SK-N-SH (cell line): ENCODE data around the gene MPV17L2. TPM values are rescaled to one million over a fixed set of nuclear protein-coding genes. Genes with fewer than 3 reads are reported as not detected.
A peak's percentile ranks its signal among the peaks of the same experiment; 100 is the strongest.

ENCODE experiments used
- CTCF ChIA-PET: fragments of 300-600, 350-600 bp; formaldehyde crosslinking; extraction: SDS; loops from one replicate; lab custom pipeline; 2021; lab: Yijun Ruan, JAX
- POLR2A ChIA-PET: fragments of 350-600 bp; sonication (Branson Sonifier 250); formaldehyde crosslinking; extraction: SDS; loops from one replicate; lab custom pipeline; 2020; ENCODE audit warnings: antibody characterized with exemption, inconsistent platforms; lab: Yijun Ruan, JAX
- DNase-seq: peaks from one replicate; pipeline ENCODE4 v3.0.0; 2012
- H2AFZ ChIP-seq: fragments of 200-600 bp; sonication (generic); 2 replicates; pipeline ENCODE4 v1.8.1; 2016; ENCODE audit warnings: antibody characterized with exemption, mild to moderate bottlenecking, low read depth
- H3F3A ChIP-seq: fragments of 200-600 bp; sonication (generic); replicated peaks from 2 replicates; pipeline ENCODE3; 2016; ENCODE audit warnings: antibody characterized with exemption, mild to moderate bottlenecking; ENCODE audit not compliant: insufficient read depth
- H3K27ac ChIP-seq, 2 experiments: fragments of 200-500 bp in 1 of 2; fragments of 200-600 bp in 1 of 2; sonication (Bioruptor generic) in 1 of 2; sonication (generic), shearing (Covaris generic) in 1 of 2; 2 replicates each; pipeline versions ENCODE4 v1.5.1 to v1.6.1; 2014 to 2016; ENCODE audit warnings: low read depth in 2 of 2, inconsistent platforms in 1 of 2, low read length in 1 of 2, mild to moderate bottlenecking in 1 of 2, mixed read lengths in 1 of 2
- H3K27me3 ChIP-seq: fragments of 200-600 bp; sonication (generic), shearing (Covaris generic); 2 replicates; pipeline ENCODE4 v1.6.1; 2016; ENCODE audit warnings: mixed run types; ENCODE audit not compliant: insufficient read depth
- H3K36me3 ChIP-seq, 2 experiments: fragments of 200-500 bp in 1 of 2; fragments of 200-600 bp in 1 of 2; sonication (Bioruptor generic) in 1 of 2; sonication (generic) in 1 of 2; replicated peaks in 1 of 2; 2 replicates each; pipeline versions ENCODE3 to v1.5.1; 2014 to 2016; ENCODE audit warnings: low read length in 1 of 2, mild to moderate bottlenecking in 1 of 2; ENCODE audit not compliant: insufficient read depth in 2 of 2, control insufficient read depth in 1 of 2
- H3K4me1 ChIP-seq, 2 experiments: fragments of 200-500 bp in 1 of 2; fragments of 200-600 bp in 1 of 2; sonication (Bioruptor generic) in 1 of 2; sonication (generic), shearing (Covaris generic) in 1 of 2; 2 replicates each; pipeline versions ENCODE4 v1.5.1 to v1.6.1; 2014 to 2016; ENCODE audit warnings: low read depth in 1 of 2, low read length in 1 of 2, mixed run types in 1 of 2; ENCODE audit not compliant: insufficient read depth in 2 of 2, control insufficient read depth in 1 of 2
- H3K4me2 ChIP-seq: fragments of 200-600 bp; sonication (generic), shearing (Covaris generic); 2 replicates; pipeline ENCODE4 v1.6.1; 2017; ENCODE audit warnings: mixed run types
- H3K4me3 ChIP-seq, 2 experiments: fragments of 200-500 bp in 1 of 2; fragments of 200-600 bp in 1 of 2; sonication (Bioruptor generic) in 1 of 2; sonication (generic), shearing (Covaris generic) in 1 of 2; 2 replicates each; pipeline versions ENCODE4 v1.5.1 to v1.8.1; 2014 to 2016; ENCODE audit warnings: low read depth in 2 of 2, inconsistent platforms in 1 of 2, low read length in 1 of 2, mild to moderate bottlenecking in 1 of 2, mixed read lengths in 1 of 2, moderate library complexity in 1 of 2
- H3K79me2 ChIP-seq: fragments of 200-600 bp; sonication (generic); 2 replicates; pipeline ENCODE4 v1.8.1; 2017; ENCODE audit warnings: mild to moderate bottlenecking; ENCODE audit not compliant: insufficient read depth
- H3K9ac ChIP-seq: fragments of 200-600 bp; sonication (generic); 2 replicates; pipeline ENCODE4 v1.6.1; 2017; ENCODE audit warnings: mixed run types
- H3K9me2 ChIP-seq: fragments of 200-600 bp; sonication (generic); 2 replicates; pipeline ENCODE4 v1.6.1; 2017; ENCODE audit warnings: mixed run types
- H3K9me3 ChIP-seq: fragments of 200-600 bp; sonication (generic); 2 replicates; pipeline ENCODE4 v1.6.1; 2017; ENCODE audit warnings: mixed run types, mild to moderate bottlenecking, moderate library complexity
- H4K20me1 ChIP-seq: fragments of 200-600 bp; sonication (generic); 2 replicates; pipeline ENCODE4 v1.6.1; 2017; ENCODE audit warnings: mild to moderate bottlenecking, mixed run types; ENCODE audit not compliant: insufficient read depth
- EP300 ChIP-seq, 2 experiments: IDR thresholded peaks; 2 replicates each; pipeline versions ENCODE4 v1.4.0 to v1.6.1; 2012; ENCODE audit warnings: borderline replicate concordance in 1 of 2, low read depth in 1 of 2, low read length in 1 of 2
- EZH2phosphoT487 ChIP-seq: fragments of 200-600 bp; sonication (generic); IDR thresholded peaks from 2 replicates; pipeline ENCODE4 v1.6.1; 2017; ENCODE audit warnings: low read depth, mixed run types, mild to moderate bottlenecking, antibody characterized with exemption, moderate library complexity, borderline replicate concordance
- FOSL2 ChIP-seq: IDR thresholded peaks from 2 replicates; pipeline ENCODE4 v1.4.0; 2012; ENCODE audit warnings: low read depth, mild to moderate bottlenecking, moderate library complexity, borderline replicate concordance
- GATA2 ChIP-seq: sonication (generic); formaldehyde crosslinking; IDR thresholded peaks from 2 replicates; pipeline ENCODE4 v1.5.0; 2020; ENCODE audit warnings: mild to moderate bottlenecking, missing genetic modification reagents
- IRF3 ChIP-seq: fragments of 150-350 bp; IDR thresholded peaks from 2 replicates; pipeline ENCODE4 v1.6.1; 2016; ENCODE audit warnings: mild to moderate bottlenecking, low read depth, low read length
- JUND ChIP-seq: IDR thresholded peaks from 2 replicates; pipeline ENCODE4 v1.4.0; 2012
- MXI1 ChIP-seq: IDR thresholded peaks from 2 replicates; pipeline ENCODE4 v1.6.1; 2012; ENCODE audit warnings: mild to moderate bottlenecking, low read depth, low read length, improper control_type of control experiment
- NRF1 ChIP-seq: IDR thresholded peaks from 2 replicates; pipeline ENCODE4 v1.6.1; 2012; ENCODE audit warnings: low read depth, mild to moderate bottlenecking, low read length
- POLR2AphosphoS5 ChIP-seq: IDR thresholded peaks from 2 replicates; pipeline ENCODE4 v1.6.1; 2012; ENCODE audit warnings: low read depth, low read length
- RAD21 ChIP-seq: IDR thresholded peaks from 2 replicates; pipeline ENCODE4 v1.6.1; 2012; ENCODE audit warnings: mild to moderate bottlenecking, low read length
- RCOR1 ChIP-seq: fragments of 150-350 bp; IDR thresholded peaks from 2 replicates; pipeline ENCODE4 v1.6.1; 2017; ENCODE audit warnings: antibody characterized with exemption, low read length
- SIN3A ChIP-seq: IDR thresholded peaks from 2 replicates; pipeline ENCODE4 v1.6.1; 2012; ENCODE audit warnings: low read depth, mild to moderate bottlenecking, low read length, moderate library complexity, borderline replicate concordance
- SMC3 ChIP-seq: IDR thresholded peaks from 2 replicates; pipeline ENCODE4 v1.6.1; 2012; ENCODE audit warnings: low read depth, low read length, improper control_type of control experiment
- TAF1 ChIP-seq: IDR thresholded peaks from 2 replicates; pipeline ENCODE4 v1.6.1; 2012; ENCODE audit warnings: low read depth, mild to moderate bottlenecking, low read length, moderate library complexity, borderline replicate concordance
- TCF12 ChIP-seq: IDR thresholded peaks from 2 replicates; pipeline ENCODE4 v1.4.0; 2012
- TEAD4 ChIP-seq: IDR thresholded peaks from 2 replicates; pipeline ENCODE4 v1.4.0; 2012; ENCODE audit warnings: mild to moderate bottlenecking, borderline replicate concordance; ENCODE audit not compliant: insufficient read depth
- USF1 ChIP-seq: IDR thresholded peaks from 2 replicates; pipeline ENCODE4 v1.4.0; 2012; ENCODE audit warnings: low read depth, borderline replicate concordance
- WGBS: methylation state at CpG from one replicate; pipeline ENCODE4 v1.1.6; 2017; ENCODE audit warnings: low lambda C conversion rate; 5-methylcytosine and 5-hydroxymethylcytosine counted together
- polyA plus RNA-seq, 3 experiments: library from polyadenylated mRNA; depleted of rRNA; stranded (reverse); fragments of >200 nt; gene quantifications; 2 replicates each; pipeline ENCODE4 v1.2.3, GENCODE V29; 2012
- TF ChIP-seq, protein P1 (sequence below): IDR thresholded peaks from 2 replicates; pipeline ENCODE4 v1.6.1; 2012; ENCODE audit warnings: mild to moderate bottlenecking, low read depth, low read length, moderate library complexity
- TF ChIP-seq, protein P2 (sequence below): fragments of 200-600 bp; sonication (generic); IDR thresholded peaks from 2 replicates; pipeline ENCODE4 v1.6.1; 2017; ENCODE audit warnings: antibody characterized with exemption, mild to moderate bottlenecking, moderate library complexity

MPV17L2 gene
- polyA plus RNA-seq, 1 of the 3 experiments (the other 2 are of a cell fraction) = 17.5 TPM

- Histone ChIP-seq H4K20me1 (no peaks in the 10 kb centered on the region), H3K4me1 (peaks cover 0 to under 1% of the 10 kb centered on the region in 2 experiments; a peak in 1 of 4 replicates), H3K4me3 (no peak overlapping the region), H3K36me3 (peaks cover 35 to 40% of the 10 kb centered on the region in 2 experiments), H3K27ac (no peak overlapping the region), H3F3A (peaks cover 13% of the 10 kb centered on the region), H3K9me2 (no peaks in the 10 kb centered on the region), H3K9ac (no peak overlapping the region), H3K9me3 (no peaks in the 10 kb centered on the region), H3K27me3 (no peaks in the 10 kb centered on the region), H3K79me2 (no peaks in the 10 kb centered on the region), H3K4me2 (no peak overlapping the region), H2AFZ (no peak overlapping the region)
- 96% methylated on average over 16 of the region's 21 CpGs for WGBS
- ChIA-PET CTCF (interaction anchor here (1.5 to 9.4 kb wide), 5 partner anchors 13 to 112 kb away, joined by 4 to 78 read pairs (median 6); partner anchors contain the start of gene PIK3R2), POLR2A (interaction anchor here (1.7 kb wide), 1 partner anchor 57 kb away, joined by 4 read pairs; no protein-coding TSS in a partner anchor)
- DNase-seq = peak; percentile 11
- TF ChIP-seq USF1 = no peak
- no peak for TF ChIP-seq JUND
- no peak for TF ChIP-seq TCF12
- no peak for TF ChIP-seq TAF1
- no peak for TF ChIP-seq POLR2AphosphoS5
- no peak for TF ChIP-seq RAD21
- TF ChIP-seq SMC3 = no peak
- no peak for TF ChIP-seq MXI1
- no peak for TF ChIP-seq EZH2phosphoT487
These were observed 26.0 kb upstream of the MPV17L2 start for GRCh38 chr19:18167011-18167410.

DNA sequence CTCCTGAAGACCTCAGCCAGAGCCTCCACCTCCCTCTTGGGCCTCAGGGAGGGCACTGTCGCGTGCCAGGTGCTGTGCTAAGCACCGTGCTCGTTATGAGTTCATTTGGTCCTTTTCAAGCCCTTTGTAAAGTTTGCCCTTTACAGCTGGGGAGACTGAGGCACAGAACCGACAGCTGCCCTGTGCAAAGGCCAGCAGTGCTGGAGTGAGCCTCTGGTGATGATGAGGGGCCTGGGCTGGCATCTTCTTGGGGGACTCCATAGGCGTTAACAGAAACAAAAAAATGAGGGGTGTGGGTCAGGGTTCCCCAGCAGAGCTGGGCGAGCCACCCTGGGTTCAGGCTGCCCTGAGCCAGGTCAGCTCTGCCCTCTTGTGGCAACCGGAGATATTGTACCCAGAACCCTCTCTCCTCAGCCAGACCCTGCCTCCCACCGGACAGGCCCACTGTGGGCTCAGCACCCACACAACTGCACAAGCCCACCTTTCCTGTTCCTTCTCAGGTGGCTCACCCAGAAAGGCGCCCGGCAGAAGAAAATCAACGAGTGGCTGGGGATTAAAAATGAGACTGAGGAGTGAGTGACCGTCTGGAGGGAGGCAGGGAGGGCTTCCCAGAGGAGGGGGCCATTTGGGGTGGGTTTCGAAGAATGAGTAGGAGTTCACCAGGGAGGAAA, 24.9 kb upstream of the MPV17L2 start:
- Histone ChIP-seq H3K4me3 (no peak overlapping the region), H3K4me1 (no peaks in the 10 kb centered on the region; a peak in 1 of 4 replicates), H3K9me2 (no peaks in the 10 kb centered on the region), H3K9me3 (no peaks in the 10 kb centered on the region), H3K27me3 (no peaks in the 10 kb centered on the region), H4K20me1 (no peaks in the 10 kb centered on the region), H3K27ac (no peak overlapping the region), H3K36me3 (peaks cover 28 to 30% of the 10 kb centered on the region in 2 experiments), H3K9ac (no peak overlapping the region), H3K4me2 (no peak overlapping the region), H3K79me2 (no peaks in the 10 kb centered on the region), H2AFZ (no peak overlapping the region), H3F3A (peaks cover 13% of the 10 kb centered on the region)
- 61% methylated on average over 14 of the region's 14 CpGs for WGBS
- CTCF ChIA-PET = interaction anchor here (0.6 to 9.4 kb wide), 21 partner anchors 9 to 746 kb away, joined by 3 to 78 read pairs (median 4); partner anchors contain the start of gene PIK3R2
- peak; percentile 94 for DNase-seq
- POLR2A ChIA-PET = interaction anchor here (0.6 to 1.7 kb wide), 3 partner anchors 55 to 103 kb away, joined by 3 to 4 read pairs (median 3); no protein-coding TSS in a partner anchor
- TF ChIP-seq NRF1 (no peak), SMC3 (peak; percentile 51), TCF12 (no peak), RCOR1 (no peak), SIN3A (no peak), EP300 (IDR thresholded peaks at IDR 0.05; ENCODE audit: borderline replicate concordance in 1 of 2, low read depth in 1 of 2, low read length in 1 of 2) (no peak), GATA2 (no peak), MXI1 (no peak), RAD21 (peak; percentile 77), FOSL2 (no peak), TEAD4 (no peak), IRF3 (no peak)
- TF ChIP-seq, protein P1, sequence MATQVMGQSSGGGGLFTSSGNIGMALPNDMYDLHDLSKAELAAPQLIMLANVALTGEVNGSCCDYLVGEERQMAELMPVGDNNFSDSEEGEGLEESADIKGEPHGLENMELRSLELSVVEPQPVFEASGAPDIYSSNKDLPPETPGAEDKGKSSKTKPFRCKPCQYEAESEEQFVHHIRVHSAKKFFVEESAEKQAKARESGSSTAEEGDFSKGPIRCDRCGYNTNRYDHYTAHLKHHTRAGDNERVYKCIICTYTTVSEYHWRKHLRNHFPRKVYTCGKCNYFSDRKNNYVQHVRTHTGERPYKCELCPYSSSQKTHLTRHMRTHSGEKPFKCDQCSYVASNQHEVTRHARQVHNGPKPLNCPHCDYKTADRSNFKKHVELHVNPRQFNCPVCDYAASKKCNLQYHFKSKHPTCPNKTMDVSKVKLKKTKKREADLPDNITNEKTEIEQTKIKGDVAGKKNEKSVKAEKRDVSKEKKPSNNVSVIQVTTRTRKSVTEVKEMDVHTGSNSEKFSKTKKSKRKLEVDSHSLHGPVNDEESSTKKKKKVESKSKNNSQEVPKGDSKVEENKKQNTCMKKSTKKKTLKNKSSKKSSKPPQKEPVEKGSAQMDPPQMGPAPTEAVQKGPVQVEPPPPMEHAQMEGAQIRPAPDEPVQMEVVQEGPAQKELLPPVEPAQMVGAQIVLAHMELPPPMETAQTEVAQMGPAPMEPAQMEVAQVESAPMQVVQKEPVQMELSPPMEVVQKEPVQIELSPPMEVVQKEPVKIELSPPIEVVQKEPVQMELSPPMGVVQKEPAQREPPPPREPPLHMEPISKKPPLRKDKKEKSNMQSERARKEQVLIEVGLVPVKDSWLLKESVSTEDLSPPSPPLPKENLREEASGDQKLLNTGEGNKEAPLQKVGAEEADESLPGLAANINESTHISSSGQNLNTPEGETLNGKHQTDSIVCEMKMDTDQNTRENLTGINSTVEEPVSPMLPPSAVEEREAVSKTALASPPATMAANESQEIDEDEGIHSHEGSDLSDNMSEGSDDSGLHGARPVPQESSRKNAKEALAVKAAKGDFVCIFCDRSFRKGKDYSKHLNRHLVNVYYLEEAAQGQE = no peak
- TF ChIP-seq, protein P2, sequence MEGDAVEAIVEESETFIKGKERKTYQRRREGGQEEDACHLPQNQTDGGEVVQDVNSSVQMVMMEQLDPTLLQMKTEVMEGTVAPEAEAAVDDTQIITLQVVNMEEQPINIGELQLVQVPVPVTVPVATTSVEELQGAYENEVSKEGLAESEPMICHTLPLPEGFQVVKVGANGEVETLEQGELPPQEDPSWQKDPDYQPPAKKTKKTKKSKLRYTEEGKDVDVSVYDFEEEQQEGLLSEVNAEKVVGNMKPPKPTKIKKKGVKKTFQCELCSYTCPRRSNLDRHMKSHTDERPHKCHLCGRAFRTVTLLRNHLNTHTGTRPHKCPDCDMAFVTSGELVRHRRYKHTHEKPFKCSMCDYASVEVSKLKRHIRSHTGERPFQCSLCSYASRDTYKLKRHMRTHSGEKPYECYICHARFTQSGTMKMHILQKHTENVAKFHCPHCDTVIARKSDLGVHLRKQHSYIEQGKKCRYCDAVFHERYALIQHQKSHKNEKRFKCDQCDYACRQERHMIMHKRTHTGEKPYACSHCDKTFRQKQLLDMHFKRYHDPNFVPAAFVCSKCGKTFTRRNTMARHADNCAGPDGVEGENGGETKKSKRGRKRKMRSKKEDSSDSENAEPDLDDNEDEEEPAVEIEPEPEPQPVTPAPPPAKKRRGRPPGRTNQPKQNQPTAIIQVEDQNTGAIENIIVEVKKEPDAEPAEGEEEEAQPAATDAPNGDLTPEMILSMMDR = peak; percentile 70
